HEK293T (cell line): ENCODE data around the gene KDM2B.

ENCODE experiments used
- ELF4 ChIP-seq: fragments of 450-650 bp; IDR thresholded peaks from 2 replicates; pipeline ENCODE4 v1.6.1; 2017; ENCODE audit warnings: antibody characterized with exemption
- NFRKB ChIP-seq: fragments of 450-650 bp; IDR thresholded peaks from 2 replicates; pipeline ENCODE4 v1.6.1; 2016; ENCODE audit warnings: mild to moderate bottlenecking, moderate library complexity
- SP1 ChIP-seq: fragments of 450-650 bp; IDR thresholded peaks from 2 replicates; pipeline ENCODE4 v1.6.1; 2017
- TARDBP ChIP-seq: fragments of 450-650 bp; IDR thresholded peaks from 2 replicates; pipeline ENCODE4 v1.6.1; 2016
- ZNF384 ChIP-seq: fragments of 450-650 bp; IDR thresholded peaks from 2 replicates; pipeline ENCODE4 v1.6.1; 2016

DNA sequence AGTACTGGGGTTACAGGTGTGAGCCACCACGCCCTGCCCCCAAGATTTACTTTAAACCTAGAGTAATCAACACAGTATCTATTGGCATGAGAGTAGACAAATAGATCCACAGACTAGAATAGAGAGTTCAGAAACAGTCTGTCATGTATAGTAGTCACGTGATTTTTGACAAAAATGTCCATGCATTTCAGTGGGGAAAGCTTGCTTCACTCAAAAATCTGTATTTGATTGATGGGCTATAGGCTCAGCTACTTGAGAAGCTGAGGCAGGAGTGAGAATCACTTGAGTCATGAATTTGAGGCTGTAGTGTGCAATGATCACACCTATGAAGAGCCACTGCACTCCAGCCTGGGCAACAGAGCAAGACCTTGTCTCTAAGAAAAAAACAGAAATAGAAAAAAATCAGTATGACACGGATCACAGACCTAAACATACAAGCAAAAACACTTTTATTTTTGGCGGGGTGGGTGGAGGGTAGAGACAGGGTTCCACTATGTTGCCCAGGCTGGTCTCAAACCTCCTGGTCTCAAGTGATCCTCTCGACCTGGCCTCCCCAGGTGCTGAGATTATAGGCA is 37.9 kb upstream of the KDM2B start:
- no peak for TF ChIP-seq TARDBP
- no peak for TF ChIP-seq SP1
- TF ChIP-seq ELF4 = no peak
- no peak for TF ChIP-seq NFRKB
- no peak for TF ChIP-seq ZNF384
